HG02938 (cell line): Measurements from ENCODE around the gene WNK2.

Experiments used
- ATAC-seq: cut with Tn5 transposase; IDR thresholded peaks from one replicate; pipeline ENCODE4 v1.9.1; 2021; ENCODE audit warnings: mild to moderate bottlenecking, moderate library complexity; ENCODE audit not compliant: unreplicated experiment

WNK2 gene

DNA sequence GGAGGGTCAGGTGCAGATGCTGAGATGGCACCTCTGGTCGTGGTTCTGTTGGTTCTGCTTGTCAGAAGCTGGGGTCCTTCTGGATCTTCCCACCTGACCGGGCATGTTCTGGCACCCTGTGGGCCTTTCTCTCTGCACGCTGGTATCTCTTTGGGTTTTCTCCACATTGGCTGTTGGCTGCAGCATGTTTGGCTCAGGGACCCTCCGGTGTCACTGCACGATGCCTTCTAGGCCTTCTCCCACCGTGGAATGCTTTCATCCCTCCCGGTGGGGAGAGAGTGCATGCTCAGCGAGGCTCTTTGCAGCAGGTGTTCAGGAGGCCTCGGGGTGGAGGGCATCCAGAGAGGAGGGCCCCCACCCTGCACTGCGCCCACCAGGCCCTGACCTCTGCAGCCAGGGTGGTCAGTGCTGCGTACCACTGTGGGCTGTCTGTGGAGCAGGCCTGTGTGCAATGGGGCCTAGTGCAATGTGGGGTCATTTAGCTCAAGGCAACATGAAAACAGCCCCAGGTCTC lies 119.4 kb downstream of the WNK2 start:
- ATAC-seq: no peak

GRCh38 chr9:93303806-93304573 lies 120.1 kb downstream of the WNK2 start:
- ATAC-seq: no peak

DNA sequence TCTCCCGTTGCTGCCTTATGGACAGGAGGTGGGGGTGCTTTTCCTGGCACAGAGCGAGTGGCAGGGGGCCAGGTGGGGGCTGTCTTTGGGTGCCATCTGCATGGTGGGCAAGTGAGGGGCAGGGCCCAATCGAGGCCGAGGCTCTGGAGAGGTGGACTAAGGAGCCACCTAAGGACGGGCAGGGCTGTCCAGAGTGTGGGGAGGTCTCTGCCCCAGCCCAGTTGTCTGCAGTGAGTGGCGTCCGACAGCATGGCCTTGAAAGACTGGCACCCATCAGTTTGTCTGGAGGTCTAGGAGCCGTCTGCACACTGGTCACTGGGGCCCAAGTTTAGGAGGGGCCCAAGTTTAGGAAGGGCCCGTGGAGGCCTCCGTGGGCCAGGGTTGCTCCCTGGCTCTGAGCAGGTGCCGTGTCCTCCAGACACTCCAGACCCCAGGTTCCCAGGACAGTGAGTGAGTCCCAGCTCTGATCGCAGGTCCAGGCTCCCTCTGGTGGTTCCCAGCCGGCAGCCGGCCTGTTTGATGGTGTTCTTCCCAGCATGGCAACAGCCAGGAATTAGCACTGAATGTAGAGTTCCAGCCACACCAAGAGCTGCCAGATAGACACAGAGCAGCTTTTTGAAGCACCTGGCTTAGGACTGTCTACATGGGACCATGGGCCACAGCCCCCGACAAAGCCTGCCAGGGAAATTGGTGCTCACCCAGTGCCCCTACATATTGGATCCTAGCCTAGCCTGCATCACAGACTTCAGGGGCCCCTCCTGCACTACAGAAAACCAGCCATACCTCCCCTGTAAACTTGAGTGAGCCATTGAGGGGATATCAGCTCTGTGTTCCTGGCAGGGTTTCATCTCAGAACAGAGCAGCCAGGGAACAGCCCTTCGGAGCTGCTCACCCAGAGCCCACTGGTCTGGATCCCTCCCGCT lies 120.9 kb downstream of the WNK2 start:
- ATAC-seq: no peak

- ATAC-seq: no peak
Observed at GRCh38 chr9:93305497-93306020, 121.6 kb downstream of the WNK2 start.

DNA sequence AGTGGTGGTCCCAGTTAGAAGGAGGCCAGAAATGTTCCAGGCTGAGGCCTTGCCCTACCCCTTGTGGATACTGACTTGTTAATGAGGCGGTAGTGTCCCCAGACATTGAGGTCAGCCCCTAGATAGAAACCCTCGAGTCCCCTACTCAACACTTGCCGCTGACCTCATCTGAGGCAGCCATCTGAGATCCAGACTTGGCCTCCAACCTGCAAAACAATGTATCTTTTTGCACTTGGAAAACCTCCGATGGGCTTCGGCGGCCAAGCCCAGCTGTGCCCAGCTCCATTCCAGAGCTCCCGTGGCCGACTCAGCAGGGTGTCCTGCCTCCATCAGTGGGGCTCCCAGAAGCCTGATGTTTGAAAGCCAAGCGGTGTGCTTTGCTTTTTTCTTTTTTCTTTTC lies 122.1 kb downstream of the WNK2 start:
- no peak for ATAC-seq

- ATAC-seq: no peak
Observed at GRCh38 chr9:93306579-93307091, 122.7 kb downstream of the WNK2 start.

DNA sequence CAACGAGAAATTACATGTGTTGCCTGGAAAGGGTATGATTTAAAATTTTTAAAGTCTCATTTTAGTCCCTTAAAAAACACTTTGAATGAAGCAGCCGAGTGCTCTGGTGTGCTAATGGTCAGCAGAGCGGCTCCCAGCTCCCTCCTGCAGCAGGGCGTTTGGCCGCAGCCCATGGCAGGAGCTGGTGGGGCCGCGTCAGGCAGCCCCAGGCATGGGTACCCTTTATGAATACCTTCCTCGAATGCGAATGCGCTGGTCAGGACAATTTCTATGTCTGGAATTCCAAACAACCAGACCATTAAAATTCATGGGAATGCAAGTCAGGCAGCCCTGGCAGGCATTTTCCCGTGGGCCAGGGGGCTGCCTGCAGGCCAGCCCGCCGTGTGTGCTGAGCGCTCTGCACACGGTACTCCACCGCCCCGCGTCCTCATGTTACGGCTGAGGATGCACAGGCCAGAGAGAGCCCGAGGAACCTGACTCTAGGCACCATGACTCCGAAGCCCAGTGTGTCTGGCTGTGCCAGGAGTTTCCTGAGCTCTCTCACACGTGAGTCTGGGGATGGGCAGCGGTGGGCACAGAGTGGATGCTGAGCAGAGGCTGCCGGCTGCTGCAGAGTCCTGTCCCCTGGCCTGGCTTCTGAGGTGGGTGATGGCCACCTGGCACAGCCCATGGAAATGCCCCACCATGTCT lies 123.7 kb downstream of the WNK2 start:
- no peak for ATAC-seq

DNA sequence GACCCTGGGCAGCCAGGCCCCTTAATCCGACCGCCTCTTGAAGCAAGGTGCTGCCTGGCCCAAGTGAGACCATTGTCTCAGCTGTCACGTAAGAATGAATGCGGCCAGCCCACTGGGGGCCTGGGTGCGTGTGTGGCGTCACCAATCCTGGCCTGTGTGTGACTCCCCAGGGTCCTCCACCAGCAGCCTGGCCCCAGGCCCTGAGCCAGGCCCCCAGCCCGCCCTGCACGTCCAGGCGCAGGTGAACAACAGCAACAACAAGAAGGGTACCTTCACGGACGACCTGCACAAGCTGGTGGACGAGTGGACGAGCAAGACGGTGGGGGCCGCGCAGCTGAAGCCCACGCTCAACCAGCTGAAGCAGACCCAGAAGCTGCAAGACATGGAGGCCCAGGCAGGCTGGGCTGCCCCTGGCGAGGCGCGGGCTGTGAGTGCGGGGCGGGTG lies 124.2 kb downstream of the WNK2 start:
- no peak for ATAC-seq

DNA sequence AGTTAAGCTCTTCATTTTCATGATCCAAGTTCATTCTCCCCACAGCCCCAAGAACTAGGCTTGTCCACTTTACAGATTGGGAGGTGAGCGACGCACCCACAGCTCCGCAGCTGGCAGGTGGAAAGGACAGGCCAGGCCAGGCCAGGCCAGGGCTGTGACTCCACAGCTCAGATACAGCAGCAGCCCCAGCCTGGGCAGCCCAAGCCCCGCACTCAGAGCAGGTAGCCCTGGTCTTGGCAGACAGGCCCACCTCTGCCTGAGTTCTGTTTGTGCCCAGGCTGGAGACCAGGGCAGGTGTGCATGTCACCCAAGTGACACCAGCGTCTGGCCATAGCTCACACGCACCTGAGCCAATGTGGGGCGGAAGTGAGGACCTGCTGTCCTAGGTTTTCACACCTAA lies 124.7 kb downstream of the WNK2 start:
- no peak for ATAC-seq

- no peak for ATAC-seq
Observed at GRCh38 chr9:93309889-93310425, 126.0 kb downstream of the WNK2 start.

- ATAC-seq: no peak
Observed at GRCh38 chr9:93315118-93315517, 131.2 kb downstream of the WNK2 start.

GRCh38 chr9:93315960-93316359 lies 132.0 kb downstream of the WNK2 start:
- no peak for ATAC-seq

GRCh38 chr9:93316726-93317494 lies 133.0 kb downstream of the WNK2 start:
- ATAC-seq: no peak

DNA sequence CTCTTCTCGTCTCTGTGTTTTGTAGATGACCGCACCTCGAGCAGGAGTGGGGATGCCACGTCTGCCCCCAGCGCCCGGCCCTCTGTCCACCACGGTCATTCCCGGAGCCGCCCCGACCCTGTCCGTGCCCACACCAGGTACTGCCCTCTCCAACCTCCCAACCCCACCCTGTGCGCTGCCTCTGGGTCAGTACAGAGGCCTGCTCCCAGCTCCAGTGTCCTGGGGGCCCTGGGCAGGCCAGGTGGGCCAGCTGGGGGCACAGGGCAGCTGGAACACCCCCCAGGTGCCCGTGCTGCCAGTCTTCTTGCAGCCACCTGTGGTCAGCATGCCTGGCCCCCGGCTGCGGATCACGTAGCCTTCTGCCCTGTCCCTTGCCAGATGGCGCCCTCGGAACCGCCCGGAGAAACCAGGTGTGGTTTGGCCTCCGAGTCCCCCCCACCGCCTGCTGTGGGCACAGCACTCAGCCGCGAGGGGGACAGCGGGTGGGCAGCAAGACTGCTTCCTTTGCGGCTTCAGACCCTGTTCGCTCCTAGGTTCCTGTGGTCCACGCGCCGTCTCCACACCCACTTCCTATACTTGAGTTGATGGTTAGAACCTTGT lies 133.7 kb downstream of the WNK2 start:
- ATAC-seq: no peak

- ATAC-seq: no peak
Observed at GRCh38 chr9:93318480-93318879, 134.5 kb downstream of the WNK2 start.

- ATAC-seq: no peak
Observed at GRCh38 chr9:93319301-93319991, 135.5 kb downstream of the WNK2 start.

- ATAC-seq: no peak
Observed at GRCh38 chr9:93319992-93320500, 136.1 kb downstream of the WNK2 start.

DNA sequence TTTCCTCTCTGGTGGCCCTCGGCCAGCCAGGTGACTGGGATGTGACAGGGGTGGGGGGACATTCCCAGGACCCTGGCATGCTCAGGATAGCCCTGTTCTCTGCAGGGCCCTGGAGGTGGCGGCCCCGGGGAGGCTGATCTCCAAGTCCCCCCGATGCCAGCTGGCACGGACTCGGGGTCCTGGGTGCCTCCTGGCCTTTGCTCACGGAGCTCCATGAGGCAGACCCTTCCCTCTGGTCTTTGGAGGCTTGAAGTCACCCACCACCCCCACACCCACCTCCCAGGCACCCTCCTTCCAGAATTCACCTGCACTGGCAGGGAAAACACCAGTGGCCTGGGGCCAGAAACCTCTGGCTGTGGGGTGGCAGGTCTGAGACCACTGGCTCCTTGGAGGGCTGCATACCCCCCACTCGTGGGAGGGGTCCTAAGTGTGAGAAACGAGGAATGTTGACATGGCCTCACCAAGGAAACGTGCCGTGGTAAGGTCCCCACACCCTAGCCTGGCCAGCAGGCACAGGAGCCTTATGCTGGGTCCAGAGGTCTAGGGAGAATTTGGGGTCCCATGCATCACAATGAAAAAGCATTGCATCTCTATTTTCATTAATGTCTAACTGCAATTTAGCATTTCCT lies 136.8 kb downstream of the WNK2 start:
- no peak for ATAC-seq
